AG09309 (cell line): Measurements from ENCODE around the gene STX18.

Experiments
- DNase-seq: peaks from one replicate; pipeline ENCODE4 v3.0.0-alpha.2; 2010; ENCODE audit warnings: low read depth
- H3K4me3 ChIP-seq: 2 replicates; pipeline ENCODE4 v1.5.1; 2011; ENCODE audit warnings: mild to moderate bottlenecking, low read depth, low read length, moderate library complexity; ENCODE audit not compliant: control insufficient read depth
- CTCF ChIP-seq: IDR thresholded peaks from 2 replicates; pipeline ENCODE4 v1.5.1; 2011; ENCODE audit warnings: mild to moderate bottlenecking, low read depth, low read length, inconsistent platforms; ENCODE audit not compliant: insufficient read depth, control insufficient read depth; ENCODE audit errors: missing control alignments

The STX18 gene

GRCh38 chr4:4580494-4580893, 38.6 kb upstream of the STX18 start:
- H3K4me3 ChIP-seq, result no peak overlapping the region
- TF ChIP-seq CTCF, result no peak
- DNase-seq, result no peak

- DNase-seq, result no peak
- TF ChIP-seq CTCF, result no peak
- H3K4me3 ChIP-seq, result no peak overlapping the region
These were observed 37.1 kb upstream of the STX18 start for GRCh38 chr4:4578981-4579380.

- TF ChIP-seq CTCF, result no peak
- no peak overlapping the region for H3K4me3 ChIP-seq
- DNase-seq, result no peak
These were observed 35.6 kb upstream of the STX18 start for GRCh38 chr4:4577359-4577875.

- no peak for DNase-seq
- peak overlapping the region; percentile 56 for H3K4me3 ChIP-seq
- no peak for TF ChIP-seq CTCF
These were observed 33.7 kb upstream of the STX18 start for GRCh38 chr4:4575284-4576211.

GRCh38 chr4:4574792-4575191, 32.9 kb upstream of the STX18 start:
- DNase-seq, result peak; percentile 90
- H3K4me3 ChIP-seq, result peak overlapping the region; percentile 56
- TF ChIP-seq CTCF, result no peak

GRCh38 chr4:4574052-4574451, 32.2 kb upstream of the STX18 start:
- TF ChIP-seq CTCF, result no peak
- no peak overlapping the region for H3K4me3 ChIP-seq
- no peak for DNase-seq
